HepG2 (cell line): ENCODE measurements around the gene CTNND1. TPM values are rescaled to one million over a fixed set of nuclear protein-coding genes. Genes with fewer than 3 reads are reported as not detected.

Source experiments
- DDIT3 ChIP-seq: sonication (generic); formaldehyde crosslinking; IDR thresholded peaks from 2 replicates; pipeline ENCODE4 v1.4.0; 2020; ENCODE audit warnings: mild to moderate bottlenecking, missing genetic modification reagents
- HNF1A ChIP-seq, 2 experiments: sonication (generic) in 1 of 2; formaldehyde crosslinking in 1 of 2; IDR thresholded peaks; 2 replicates each; pipeline versions ENCODE4 v1.4.0 to v1.6.1; 2016 to 2020; ENCODE audit warnings: borderline replicate concordance in 1 of 2, low read depth in 1 of 2, mild to moderate bottlenecking in 1 of 2, missing genetic modification reagents in 1 of 2
- KLF16 ChIP-seq, 2 experiments: sonication (generic) in 1 of 2; formaldehyde crosslinking in 1 of 2; IDR thresholded peaks; 2 replicates each; pipeline versions ENCODE4 v1.6.1 to v1.8.0; 2016 to 2023; ENCODE audit warnings: missing genetic modification reagents in 2 of 2, missing compliant biosample characterization in 1 of 2
- KLF9 ChIP-seq: IDR thresholded peaks from 2 replicates; pipeline ENCODE4 v1.6.1; 2016; ENCODE audit warnings: low read depth
- NPAS2 ChIP-seq: sonication (generic); formaldehyde crosslinking; IDR thresholded peaks from 2 replicates; pipeline ENCODE4 v1.8.0; 2022; ENCODE audit warnings: mild to moderate bottlenecking, missing genetic modification reagents, borderline replicate concordance
- NR2C2 ChIP-seq: sonication (generic); formaldehyde crosslinking; IDR thresholded peaks from 2 replicates; pipeline ENCODE4 v1.4.0; 2020; ENCODE audit warnings: missing genetic modification reagents, mild to moderate bottlenecking, moderate library complexity, borderline replicate concordance
- PLRG1 ChIP-seq: fragments of 450-650 bp; conservative IDR thresholded peaks from 2 replicates; pipeline ENCODE4 v1.6.1; 2016
- TFDP1 ChIP-seq: IDR thresholded peaks from 2 replicates; pipeline ENCODE4 v1.6.1; 2016; ENCODE audit warnings: missing compliant biosample characterization, missing genetic modification reagents, borderline replicate concordance
- ZBTB14 ChIP-seq: sonication (generic); formaldehyde crosslinking; IDR thresholded peaks from 2 replicates; pipeline ENCODE4 v1.4.0; 2020; ENCODE audit warnings: missing genetic modification reagents
- ZNF646 ChIP-seq: sonication (generic); formaldehyde crosslinking; IDR thresholded peaks from 2 replicates; pipeline ENCODE4 v1.9.0; 2021; ENCODE audit warnings: mild to moderate bottlenecking, missing genetic modification reagents
- ZNF746 ChIP-seq: sonication (generic); formaldehyde crosslinking; IDR thresholded peaks from 2 replicates; pipeline ENCODE4 v1.8.0; 2022; ENCODE audit warnings: mild to moderate bottlenecking, missing genetic modification reagents
- ZSCAN30 ChIP-seq: sonication (generic); formaldehyde crosslinking; IDR thresholded peaks from 2 replicates; pipeline ENCODE4 v1.5.0; 2020; ENCODE audit warnings: mild to moderate bottlenecking, missing genetic modification reagents
- polyA plus RNA-seq, 8 experiments: library from polyadenylated mRNA; depleted of rRNA in 3 of 8; stranded (reverse) in 7 of 8; unstranded in 1 of 8; fragments of >200 nt; fragmentation: Illumina TruSeq in 4 of 8; extraction: Trizol in 4 of 8; gene quantifications; 2 replicates each; pipeline versions ENCODE4 v1.2.1 to v1.2.3, GENCODE V29; 2011 to 2016; ENCODE audit warnings: low read depth in 4 of 8, missing spikeins in 1 of 8, mixed read lengths in 1 of 8; ENCODE audit not compliant: insufficient read depth in 1 of 8
- total RNA-seq, 5 experiments: library from RNA; depleted of rRNA; stranded (reverse); fragments of >200 nt; fragmentation: Illumina TruSeq; extraction: Trizol; gene quantifications; 2 replicates each; pipeline ENCODE4 v1.2.3, GENCODE V29; 2016; ENCODE audit warnings: low read depth in 1 of 5

CTNND1 gene
- total and polyA plus RNA-seq, 2 of the 13 experiments (the other 11 are each of a cell fraction or from before 2014, with no cell fraction given) = 117 to 128 TPM

- no peak for TF ChIP-seq ZSCAN30
- no peak for TF ChIP-seq HNF1A (IDR thresholded peaks at IDR 0.05; ENCODE audit: low read depth)
- TF ChIP-seq HNF1A (CRISPR knock-in tag; IDR thresholded peaks at IDR 0.05; ENCODE audit: borderline replicate concordance) = no peak
- peak in 1 of 2 experiments; percentile 68; a peak in 1 of 4 replicates for TF ChIP-seq KLF16 (CRISPR knock-in tag; IDR thresholded peaks at IDR 0.05)
- no peak for TF ChIP-seq KLF9 (CRISPR knock-in tag)
- no peak for TF ChIP-seq ZNF746 (CRISPR knock-in tag)
- 0 out of 2 replicates have a peak, but pooled peaks have one; percentile 44 for TF ChIP-seq NR2C2 (CRISPR knock-in tag)
- TF ChIP-seq ZBTB14 (CRISPR knock-in tag) = no peak
- TF ChIP-seq TFDP1 (CRISPR knock-in tag) = peak; percentile 48; the same call in 1 of the 2 replicates
- no peak for TF ChIP-seq PLRG1
- TF ChIP-seq ZNF646 (CRISPR knock-in tag) = no peak
- no peak for TF ChIP-seq NPAS2 (CRISPR knock-in tag)
- TF ChIP-seq DDIT3 = no peak; the same call in 1 of the 2 replicates
Measured at GRCh38 chr11:57761301-57762234, at the start of gene CTNND1 (continued).
